Activated CD4-positive, alpha-beta T cell treated with anti-CD3 and anti-CD28 coated beads for 1 hour (primary cell): ENCODE results near the gene CLPTM1.
"Not testable (repeated sequence)": the region's sequence is repeated elsewhere in the genome, so short reads cannot be mapped to it uniquely, and the experiment has no call there.

Experiments used
- DNase-seq: peaks from one replicate; pipeline ENCODE4 v3.0.0-alpha.2; 2020

CLPTM1 gene

DNA sequence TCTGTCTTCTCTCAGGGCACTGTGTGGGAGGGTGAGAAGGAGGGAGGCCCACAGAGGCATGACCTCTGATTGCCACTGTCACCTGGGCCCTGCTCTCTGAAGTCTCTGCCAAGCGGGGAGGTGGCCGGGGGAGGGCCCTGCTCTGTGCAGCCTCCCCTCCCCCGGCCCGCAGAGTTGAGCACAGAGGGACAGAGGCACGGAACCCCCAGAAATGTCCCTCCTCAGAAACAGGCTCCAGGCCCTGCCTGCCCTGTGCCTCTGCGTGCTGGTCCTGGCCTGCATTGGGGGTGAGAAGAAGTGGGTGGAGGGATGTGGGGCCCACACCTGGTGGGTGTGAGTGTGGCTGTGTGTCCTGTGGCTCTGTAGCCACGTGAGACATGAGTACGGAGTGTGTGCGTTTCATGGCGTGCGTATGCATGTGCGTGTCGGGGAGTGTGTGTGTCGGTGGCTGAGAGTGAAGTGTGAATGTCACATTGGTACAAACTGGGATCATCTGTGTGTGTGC lies 13.1 kb upstream of the CLPTM1 start, which contains the start of gene APOC4:
APOC4 (plus strand) TSS at position 171 of the 505 bp plus-strand sequence; CDS start at position 212, 41 bp downstream.
- no peak for DNase-seq

DNA sequence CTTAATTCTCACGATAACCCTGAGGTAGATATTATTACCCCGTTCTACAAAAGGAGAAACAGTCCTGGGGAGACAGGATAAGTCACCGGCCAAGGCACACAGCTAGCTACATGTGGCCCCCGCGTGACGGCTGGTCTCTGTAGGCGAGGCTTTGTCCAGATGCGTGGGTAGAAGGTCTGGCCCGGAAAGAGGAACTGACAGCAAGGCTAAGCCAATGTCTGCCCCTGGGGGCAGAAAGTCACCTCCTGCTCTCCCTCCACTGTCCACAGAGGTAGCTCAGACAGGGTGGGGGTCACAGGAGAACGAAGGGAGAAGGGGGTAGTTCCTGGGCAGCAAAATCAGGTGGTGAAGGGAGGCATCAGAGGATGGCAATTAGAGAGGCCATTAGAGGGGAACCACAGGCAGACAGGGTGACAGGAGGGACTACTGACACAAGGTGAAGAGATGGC lies 11.4 kb upstream of the CLPTM1 start:
- DNase-seq: no peak

- no peak for DNase-seq
Observed at GRCh38 chr19:44947041-44947581, 8.1 kb upstream of the CLPTM1 start.

GRCh38 chr19:44948237-44948636 lies 6.9 kb upstream of the CLPTM1 start:
- no peak for DNase-seq

DNA sequence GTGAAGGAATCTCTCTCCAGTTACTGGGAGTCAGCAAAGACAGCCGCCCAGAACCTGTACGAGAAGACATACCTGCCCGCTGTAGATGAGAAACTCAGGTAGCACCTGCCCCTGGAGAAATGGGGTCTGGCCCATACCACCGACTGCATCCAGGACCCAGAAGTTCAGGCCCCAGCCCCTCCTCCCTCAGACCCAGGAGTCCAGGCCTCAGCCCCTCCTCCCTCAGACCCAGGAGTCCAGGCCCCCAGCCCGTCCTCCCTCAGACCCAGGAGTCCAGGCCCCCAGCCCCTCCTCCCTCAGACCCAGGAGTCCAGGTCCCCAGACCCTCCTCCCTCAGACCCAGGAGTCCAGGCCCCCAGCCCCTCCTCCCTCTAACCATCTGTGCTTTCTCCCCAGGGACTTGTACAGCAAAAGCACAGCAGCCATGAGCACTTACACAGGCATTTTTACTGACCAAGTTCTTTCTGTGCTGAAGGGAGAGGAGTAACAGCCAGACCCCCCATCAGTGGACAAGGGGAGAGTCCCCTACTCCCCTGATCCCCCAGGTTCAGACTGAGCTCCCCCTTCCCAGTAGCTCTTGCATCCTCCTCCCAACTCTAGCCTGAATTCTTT lies 6.3 kb upstream of the CLPTM1 start:
- no peak for DNase-seq

- no peak for DNase-seq
Observed at GRCh38 chr19:44949550-44949949, 5.6 kb upstream of the CLPTM1 start.

- DNase-seq: peak; percentile 37
Observed at GRCh38 chr19:44951179-44952159, 3.7 kb upstream of the CLPTM1 start.

GRCh38 chr19:44954278-44954648 lies 917 bp upstream of the CLPTM1 start:
- DNase-seq: no peak

- no peak for DNase-seq
Observed at GRCh38 chr19:44955505-44956439, 592 bp downstream of the CLPTM1 start.

DNA sequence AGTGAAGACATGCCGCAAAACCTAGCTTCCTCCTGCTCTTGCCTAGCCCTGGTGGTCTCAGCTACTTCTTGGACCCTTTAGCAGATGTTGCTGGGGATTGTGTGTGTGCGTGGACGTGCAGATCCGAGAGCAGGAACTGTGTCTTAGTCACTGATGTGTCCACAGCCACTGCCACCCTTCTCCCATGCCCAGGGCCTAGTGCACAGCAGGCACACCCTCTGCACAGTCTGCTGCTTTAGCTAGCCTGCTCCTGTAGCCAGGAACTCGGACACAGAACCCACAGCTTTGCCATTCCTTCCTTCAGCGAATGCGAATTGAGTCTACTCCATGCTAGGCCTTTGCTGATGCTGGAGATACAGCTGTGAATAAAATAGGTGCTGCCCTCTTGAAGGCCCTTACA lies 2.3 kb downstream of the CLPTM1 start:
- DNase-seq: no peak

DNA sequence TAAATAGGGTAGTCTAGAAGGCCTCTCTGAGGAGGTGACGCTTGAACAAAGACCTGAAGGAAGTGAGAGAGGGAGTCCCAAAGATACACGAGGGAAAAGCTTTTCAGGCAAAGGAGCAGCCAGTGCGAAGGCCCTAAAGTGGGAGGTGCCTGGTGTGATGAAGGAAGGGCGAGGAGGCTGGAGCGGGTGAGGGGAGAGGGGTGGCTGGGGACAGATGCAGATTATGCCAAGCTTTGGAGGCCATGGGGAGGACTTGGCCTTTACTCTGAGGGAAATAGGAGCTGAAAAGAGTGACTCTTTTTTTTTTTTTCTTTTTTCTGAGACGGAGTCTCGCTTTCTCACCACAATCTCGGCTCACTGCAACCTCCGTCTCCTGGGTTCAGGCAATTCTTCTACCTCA lies 2.9 kb downstream of the CLPTM1 start:
- no peak for DNase-seq

- no peak for DNase-seq
Observed at GRCh38 chr19:44959691-44960090, 4.5 kb downstream of the CLPTM1 start.

GRCh38 chr19:44960906-44961728 lies 5.9 kb downstream of the CLPTM1 start:
- DNase-seq: no peak

GRCh38 chr19:44961821-44962220 lies 6.6 kb downstream of the CLPTM1 start:
- DNase-seq: no peak

- DNase-seq: no peak
Observed at GRCh38 chr19:44968118-44968517, 12.9 kb downstream of the CLPTM1 start.

DNA sequence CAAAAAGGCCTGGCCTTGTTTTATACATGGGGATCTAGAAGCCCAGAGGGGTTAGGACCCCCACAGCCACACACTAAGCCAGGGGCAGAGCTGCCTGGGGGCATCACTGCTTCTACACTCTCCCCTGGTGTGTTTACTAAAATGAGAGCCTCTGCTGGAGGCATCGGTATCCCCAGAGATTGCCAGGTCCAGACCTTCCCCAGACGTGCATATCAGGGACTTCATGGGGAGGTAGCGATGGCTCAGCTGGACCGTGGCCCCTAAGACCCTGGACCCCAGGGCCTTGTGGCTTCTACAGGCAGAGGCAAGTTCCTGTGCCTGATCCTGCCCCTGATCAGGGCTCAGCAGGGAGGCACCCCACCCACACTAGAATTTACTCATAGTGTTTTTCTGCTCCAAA lies 13.5 kb downstream of the CLPTM1 start:
- no peak for DNase-seq

GRCh38 chr19:44969437-44969836 lies 14.3 kb downstream of the CLPTM1 start:
- DNase-seq: no peak

DNA sequence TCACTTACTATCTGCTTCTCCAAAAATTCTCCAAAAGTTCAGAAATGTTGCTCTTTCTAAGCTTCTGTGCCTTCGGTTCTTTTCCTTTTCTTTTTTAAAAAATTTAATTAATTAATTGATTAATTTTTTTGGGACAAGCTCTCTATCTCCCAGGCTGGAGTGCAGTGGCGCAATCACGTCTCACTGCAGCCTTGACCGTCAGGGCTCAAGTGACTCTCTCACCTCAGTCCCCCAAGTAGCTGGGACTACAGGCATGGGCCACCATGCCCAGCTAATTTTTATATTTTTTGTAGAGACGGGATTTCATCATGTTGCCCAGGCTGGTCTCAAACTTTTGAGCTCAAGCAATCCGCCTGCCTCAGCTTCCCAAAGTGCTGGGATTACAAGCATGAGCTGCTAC lies 16.3 kb downstream of the CLPTM1 start:
- DNase-seq: not testable (repeated sequence)

GRCh38 chr19:44972802-44973201 lies 17.6 kb downstream of the CLPTM1 start:
- DNase-seq: no peak

GRCh38 chr19:44973982-44974735 lies 19.0 kb downstream of the CLPTM1 start:
- DNase-seq: no peak

DNA sequence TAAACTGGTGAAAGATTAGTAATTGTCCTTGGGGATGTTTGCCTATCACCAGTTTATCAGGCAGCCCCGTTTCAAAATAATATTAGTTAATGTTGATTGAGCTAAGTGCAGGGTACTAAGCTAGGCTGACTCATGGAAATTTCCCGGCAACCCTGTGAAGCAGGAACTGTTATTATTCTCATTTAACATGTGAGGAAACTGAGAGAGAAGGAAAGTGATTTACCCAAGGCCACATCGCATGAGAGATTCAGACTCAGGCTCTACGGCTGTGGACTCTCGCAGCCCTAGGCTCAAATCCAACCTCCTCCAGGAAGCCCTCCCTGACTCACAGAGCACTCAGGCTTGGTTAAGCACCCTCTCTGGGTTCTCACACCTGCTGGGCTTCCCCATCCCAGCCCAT lies 19.7 kb downstream of the CLPTM1 start:
- no peak for DNase-seq
